Muscle of leg (tissue), 11 donors: ENCODE measurements around the gene CSPG5. TPM values are rescaled to one million over a fixed set of nuclear protein-coding genes. Genes with fewer than 3 reads are reported as not detected.

Experiments
- DNase-seq: peaks from one replicate; pipeline ENCODE4 v3.0.0; 2013
- H3K27ac ChIP-seq: one replicate; pipeline ENCODE4 v1.5.1; 2013; ENCODE audit warnings: mild to moderate bottlenecking, low read length, control low read depth
- H3K27me3 ChIP-seq: one replicate; pipeline ENCODE4 v1.6.1; 2013; ENCODE audit warnings: low read length; ENCODE audit not compliant: control insufficient read depth, insufficient read depth
- H3K36me3 ChIP-seq: one replicate; pipeline ENCODE4 v1.6.1; 2013; ENCODE audit warnings: low read length; ENCODE audit not compliant: control insufficient read depth, insufficient read depth
- H3K4me1 ChIP-seq: one replicate; pipeline ENCODE4 v1.6.1; 2013; ENCODE audit warnings: low read length; ENCODE audit not compliant: control insufficient read depth, insufficient read depth
- H3K4me3 ChIP-seq: one replicate; pipeline ENCODE4 v1.5.1; 2013; ENCODE audit warnings: low read length, control low read depth
- H3K9me3 ChIP-seq: replicated peaks from 2 replicates; pipeline ENCODE4 v1.6.1; 2013; ENCODE audit warnings: low read depth, low read length; ENCODE audit not compliant: control insufficient read depth
- WGBS: methylation state at CpG from one replicate; pipeline ENCODE4 v1.1.5; 2013; ENCODE audit warnings: missing lambda C conversion rate; ENCODE audit not compliant: insufficient coverage; 5-methylcytosine and 5-hydroxymethylcytosine counted together
- polyA plus RNA-seq, 8 donors: library from polyadenylated mRNA; unstranded; fragments of 120-200 nt; gene quantifications; one replicate each; pipeline versions ENCODE4 v1.2.1 to v1.2.3, GENCODE V29; 2013; ENCODE audit warnings: inconsistent platforms in 1 of 8, low replicate concordance in 1 of 8; ENCODE audit not compliant: insufficient read length in 8 of 8, insufficient read depth in 1 of 8
- total RNA-seq: library from RNA; stranded (reverse); fragments of 120-200 nt; gene quantifications from one replicate; pipeline ENCODE4 v1.2.4, GENCODE V29; 2013

Gene CSPG5
- total and polyA plus RNA-seq, 9 donors: 1.2 to 2.3 (median 1.5) TPM

DNA sequence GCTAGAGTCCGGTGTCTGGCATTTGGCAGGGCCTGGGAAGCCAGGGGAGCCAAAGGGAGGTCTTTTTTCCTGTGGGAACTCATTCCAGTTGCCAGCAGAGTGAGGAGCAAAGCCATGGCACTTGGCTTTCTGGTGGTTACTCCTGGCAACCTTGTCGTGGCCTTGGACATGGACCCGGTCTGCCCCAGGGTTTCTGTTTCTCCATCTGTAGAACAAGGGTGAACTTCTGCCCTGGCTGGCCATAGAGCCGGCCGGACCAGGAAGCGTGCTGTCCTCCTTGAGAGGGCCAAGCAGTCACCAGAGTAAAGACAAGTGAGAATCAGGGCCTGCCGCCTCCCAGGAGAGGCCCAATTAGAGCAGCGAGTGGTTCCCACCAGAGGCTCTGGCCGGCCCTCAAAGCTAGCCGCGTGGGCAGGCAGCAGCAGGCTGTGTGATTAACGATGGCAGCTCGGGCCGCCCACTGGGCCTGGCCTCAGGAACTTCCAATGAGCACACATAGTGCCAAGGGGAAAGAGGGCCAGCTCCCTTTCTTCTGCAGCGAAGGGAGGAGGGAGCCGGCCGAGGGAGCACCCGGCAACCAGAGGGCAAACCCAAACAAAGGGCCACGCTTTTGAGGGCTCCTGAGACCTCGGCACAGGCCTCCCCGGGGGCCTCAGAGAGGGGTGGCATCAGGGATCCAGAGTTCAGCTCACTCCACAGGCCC is 36.0 kb downstream of the CSPG5 start:
- Histone ChIP-seq H3K36me3 (no peaks in the 10 kb centered on the region), H3K9me3 (no peaks in the 10 kb centered on the region), H3K27me3 (peaks cover 2% of the 10 kb centered on the region), H3K4me1 (peaks cover 8% of the 10 kb centered on the region), H3K27ac (no peak overlapping the region), H3K4me3 (no peak overlapping the region)
- 44% methylated on average over 16 of the region's 21 CpGs for WGBS
- DNase-seq: peak; percentile 40

- Histone ChIP-seq H3K27ac (no peak overlapping the region), H3K36me3 (no peaks in the 10 kb centered on the region), H3K4me3 (no peak overlapping the region), H3K9me3 (no peaks in the 10 kb centered on the region), H3K4me1 (peaks cover 8% of the 10 kb centered on the region), H3K27me3 (peaks cover 2% of the 10 kb centered on the region)
- 57% methylated on average over 4 of the region's 6 CpGs for WGBS
- DNase-seq: no peak
Measured at GRCh38 chr3:47541583-47542108, 37.0 kb downstream of the CSPG5 start.

- no peaks in the 10 kb centered on the region for H3K36me3 ChIP-seq
- WGBS: 45% methylated on average over 1 of the region's 4 CpGs
- no peaks in the 10 kb centered on the region for H3K9me3 ChIP-seq
- peaks cover 8% of the 10 kb centered on the region for H3K4me1 ChIP-seq
- DNase-seq: no peak
- no peak overlapping the region for H3K4me3 ChIP-seq
- peaks cover 2% of the 10 kb centered on the region for H3K27me3 ChIP-seq
- no peak overlapping the region for H3K27ac ChIP-seq
Measured at GRCh38 chr3:47540281-47540680, 38.4 kb downstream of the CSPG5 start.

DNA sequence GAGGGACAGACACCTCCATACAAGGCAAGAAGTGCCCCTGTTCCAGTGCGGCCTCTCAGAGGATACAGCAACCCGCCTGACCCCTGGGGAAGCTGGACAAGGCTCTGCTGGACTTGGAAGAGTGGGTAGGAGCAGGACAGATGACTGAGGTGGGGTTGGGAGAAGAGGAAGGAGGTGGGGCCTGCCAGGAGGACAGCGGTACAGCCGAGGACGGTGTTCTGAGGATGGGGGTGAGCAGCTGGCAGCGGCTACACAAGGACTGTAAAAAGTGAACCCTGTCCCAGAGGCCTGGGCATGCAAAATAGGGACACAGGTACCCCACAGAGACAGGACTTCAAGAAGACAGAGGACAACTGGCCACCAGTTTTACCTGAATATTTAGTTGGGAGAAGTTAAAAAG is 41.7 kb downstream of the CSPG5 start:
- H3K4me1 ChIP-seq: no peaks in the 10 kb centered on the region
- H3K4me3 ChIP-seq: no peak overlapping the region
- 56% methylated on average over 5 of the region's 6 CpGs for WGBS
- no peaks in the 10 kb centered on the region for H3K36me3 ChIP-seq
- no peak for DNase-seq
- peaks cover 2% of the 10 kb centered on the region for H3K27me3 ChIP-seq
- H3K27ac ChIP-seq: no peak overlapping the region
- H3K9me3 ChIP-seq: no peaks in the 10 kb centered on the region

DNA sequence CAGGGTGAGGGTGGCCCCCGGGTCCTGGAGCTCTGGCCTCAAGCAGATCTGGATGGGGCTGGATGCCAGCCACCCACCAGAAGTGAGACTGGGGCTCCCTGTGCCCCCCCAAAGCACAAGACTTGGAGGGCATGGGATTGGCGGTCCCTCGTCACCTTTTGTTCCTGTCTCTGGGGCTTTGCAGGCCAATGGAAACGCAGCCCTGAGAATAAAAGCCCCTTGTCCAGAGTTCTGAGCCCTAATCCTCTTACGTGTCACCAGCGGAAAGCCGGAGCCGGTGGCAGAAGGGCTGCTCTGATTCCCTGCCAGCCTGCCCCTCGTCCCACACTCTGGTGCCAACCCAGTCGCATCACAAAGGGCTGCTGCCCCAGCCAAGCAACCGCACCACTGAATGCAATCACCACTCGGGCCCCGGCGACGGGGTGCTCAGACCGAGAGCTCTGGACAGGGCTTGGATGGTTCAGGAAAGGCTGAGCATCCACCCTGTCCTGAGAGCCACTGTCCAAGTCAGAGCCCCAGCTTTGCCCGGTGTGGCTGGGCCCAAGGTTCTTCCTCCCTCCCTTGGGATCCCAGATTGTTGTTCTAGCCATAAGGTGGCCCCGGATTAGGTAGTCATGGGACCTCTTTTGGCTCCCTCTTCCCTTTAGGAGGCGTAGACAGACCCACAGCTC is 42.3 kb downstream of the CSPG5 start:
- no peaks in the 10 kb centered on the region for H3K36me3 ChIP-seq
- no peaks in the 10 kb centered on the region for H3K9me3 ChIP-seq
- H3K4me1 ChIP-seq: no peaks in the 10 kb centered on the region
- H3K27me3 ChIP-seq: peaks cover 2% of the 10 kb centered on the region
- WGBS: 86% methylated on average over 17 of the region's 19 CpGs
- no peak for DNase-seq
- no peak overlapping the region for H3K4me3 ChIP-seq
- H3K27ac ChIP-seq: no peak overlapping the region

DNA sequence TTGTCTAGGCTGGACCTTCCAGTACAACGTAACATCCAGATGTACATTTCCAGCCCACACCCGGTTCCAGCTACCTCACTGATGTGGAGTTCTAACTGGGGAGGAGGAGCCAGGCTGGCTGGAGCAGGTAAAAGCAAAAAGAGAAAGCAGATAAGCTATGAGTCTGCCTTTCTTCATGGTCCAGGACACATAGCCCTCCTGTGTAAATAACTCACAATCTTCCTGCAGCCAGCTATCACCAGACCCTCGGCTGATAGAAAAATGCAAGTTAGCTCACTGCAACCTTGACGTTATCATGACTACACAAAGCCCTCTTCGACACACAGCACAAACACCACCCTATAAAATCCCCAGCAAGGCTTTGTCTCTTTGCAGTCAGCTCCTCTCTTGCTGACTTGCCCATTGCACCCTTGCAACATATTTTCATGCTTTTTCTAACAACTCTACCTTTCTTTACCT is 44.6 kb downstream of the CSPG5 start:
- DNase-seq: no peak
- Histone ChIP-seq H3K27me3 (no peaks in the 10 kb centered on the region), H3K4me1 (no peaks in the 10 kb centered on the region), H3K9me3 (no peaks in the 10 kb centered on the region), H3K4me3 (no peak overlapping the region), H3K27ac (no peak overlapping the region), H3K36me3 (no peaks in the 10 kb centered on the region)
- WGBS: 76% methylated on average over 3 of the region's 5 CpGs

DNA sequence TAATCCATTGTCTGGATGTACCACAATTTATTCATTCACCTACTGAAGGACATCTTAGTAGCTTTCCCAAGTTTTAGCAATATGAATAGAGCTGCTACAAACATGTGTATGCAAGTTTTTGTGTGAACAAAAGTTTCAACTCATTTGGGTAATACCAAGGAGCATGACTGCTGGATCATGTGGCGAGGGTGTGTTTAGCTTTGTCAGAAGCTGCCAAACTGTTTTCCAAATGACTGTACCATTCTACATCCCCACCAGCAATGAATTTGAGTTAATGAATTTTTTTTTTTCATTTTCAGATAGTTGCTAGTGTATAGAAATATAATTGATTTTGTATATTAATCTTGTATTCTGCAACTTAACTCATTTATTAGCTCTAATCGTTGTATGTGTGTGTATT is 45.2 kb downstream of the CSPG5 start:
- Histone ChIP-seq H3K36me3 (no peaks in the 10 kb centered on the region), H3K4me1 (no peaks in the 10 kb centered on the region), H3K9me3 (no peaks in the 10 kb centered on the region), H3K27me3 (no peaks in the 10 kb centered on the region), H3K27ac (no peak overlapping the region), H3K4me3 (no peak overlapping the region)
- no peak for DNase-seq
- no CpG with 5 or more reads among the region's 2 CpGs for WGBS

DNA sequence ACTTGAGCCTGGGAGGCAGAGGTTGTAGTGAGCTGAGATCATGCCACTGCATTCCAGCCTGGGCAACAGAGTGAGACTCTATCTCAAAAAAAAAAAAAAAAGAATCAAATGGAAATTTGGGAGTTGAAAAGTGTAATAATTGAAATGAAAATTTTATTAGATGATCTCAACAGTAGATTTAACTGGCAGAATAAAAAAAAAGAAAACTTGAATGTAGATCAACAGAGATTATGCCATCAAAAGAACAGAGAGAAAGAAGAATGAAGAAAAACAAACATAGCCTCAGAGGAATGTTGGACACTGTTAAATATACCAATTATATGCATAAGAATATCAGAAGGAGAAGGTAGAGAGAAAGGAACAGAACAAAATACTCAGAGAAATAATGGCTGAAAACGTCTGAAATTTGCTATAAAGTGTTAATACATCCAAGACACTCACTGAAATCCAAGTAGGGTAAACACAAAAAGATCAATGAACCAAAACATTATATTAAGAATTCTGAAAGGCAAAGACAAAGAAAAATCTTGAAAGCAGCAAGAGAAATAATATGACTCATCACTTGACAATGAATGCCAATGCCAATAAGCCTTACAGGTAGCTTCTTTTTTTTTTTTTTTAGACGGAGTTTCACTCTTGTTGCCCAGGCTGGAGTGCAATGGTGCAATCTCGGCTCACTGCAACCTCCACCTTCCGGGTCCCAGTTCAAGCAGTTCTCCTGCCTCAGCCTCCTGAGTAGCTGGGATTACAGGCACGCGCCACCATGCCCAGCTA is 50.5 kb downstream of the CSPG5 start:
- Histone ChIP-seq H3K27me3 (no peaks in the 10 kb centered on the region), H3K4me3 (no peak overlapping the region), H3K27ac (no peak overlapping the region), H3K4me1 (no peaks in the 10 kb centered on the region), H3K9me3 (no peaks in the 10 kb centered on the region), H3K36me3 (no peaks in the 10 kb centered on the region)
- DNase-seq: no peak
- no CpG with 5 or more reads among the region's 6 CpGs for WGBS

DNA sequence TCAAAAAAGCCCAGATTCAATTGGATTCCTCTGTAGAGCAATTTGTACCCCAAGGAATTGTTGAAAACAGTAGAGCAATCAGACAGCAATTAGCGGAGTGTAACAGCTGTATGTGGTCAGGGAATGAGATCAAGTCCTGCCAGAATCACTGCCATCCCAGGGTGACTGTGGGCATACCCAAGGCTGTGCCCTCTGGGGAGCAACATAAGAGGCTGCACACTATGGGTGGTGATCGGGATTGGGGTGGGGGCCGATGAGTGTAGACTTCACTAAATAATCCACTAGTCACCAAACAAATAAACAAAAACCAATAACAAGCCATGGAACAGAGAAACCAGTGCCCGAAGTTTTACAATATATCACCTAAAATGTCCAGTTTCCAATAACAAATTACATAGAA is 53.0 kb downstream of the CSPG5 start:
- no peaks in the 10 kb centered on the region for H3K9me3 ChIP-seq
- 100% methylated on average over 1 of the region's 4 CpGs for WGBS

More for the DNA sequence above, 53.0 kb downstream of the CSPG5 start:
- no peak overlapping the region for H3K4me3 ChIP-seq
- H3K27ac ChIP-seq: no peak overlapping the region
- H3K36me3 ChIP-seq: no peaks in the 10 kb centered on the region
- H3K4me1 ChIP-seq: peaks cover 6% of the 10 kb centered on the region
- no peak for DNase-seq
- no peaks in the 10 kb centered on the region for H3K27me3 ChIP-seq
